Colon (tissue), 2 donors: Measurements from ENCODE around the gene LETM1.

Experiments used
- FAIRE-seq: peaks from 2 replicates; lab custom pipeline; 2012; peaks lifted over from hg19 to GRCh38; lab: Jason Lieb, UNC
- donor health status: control.
- donor health status: control.

The LETM1 gene

DNA sequence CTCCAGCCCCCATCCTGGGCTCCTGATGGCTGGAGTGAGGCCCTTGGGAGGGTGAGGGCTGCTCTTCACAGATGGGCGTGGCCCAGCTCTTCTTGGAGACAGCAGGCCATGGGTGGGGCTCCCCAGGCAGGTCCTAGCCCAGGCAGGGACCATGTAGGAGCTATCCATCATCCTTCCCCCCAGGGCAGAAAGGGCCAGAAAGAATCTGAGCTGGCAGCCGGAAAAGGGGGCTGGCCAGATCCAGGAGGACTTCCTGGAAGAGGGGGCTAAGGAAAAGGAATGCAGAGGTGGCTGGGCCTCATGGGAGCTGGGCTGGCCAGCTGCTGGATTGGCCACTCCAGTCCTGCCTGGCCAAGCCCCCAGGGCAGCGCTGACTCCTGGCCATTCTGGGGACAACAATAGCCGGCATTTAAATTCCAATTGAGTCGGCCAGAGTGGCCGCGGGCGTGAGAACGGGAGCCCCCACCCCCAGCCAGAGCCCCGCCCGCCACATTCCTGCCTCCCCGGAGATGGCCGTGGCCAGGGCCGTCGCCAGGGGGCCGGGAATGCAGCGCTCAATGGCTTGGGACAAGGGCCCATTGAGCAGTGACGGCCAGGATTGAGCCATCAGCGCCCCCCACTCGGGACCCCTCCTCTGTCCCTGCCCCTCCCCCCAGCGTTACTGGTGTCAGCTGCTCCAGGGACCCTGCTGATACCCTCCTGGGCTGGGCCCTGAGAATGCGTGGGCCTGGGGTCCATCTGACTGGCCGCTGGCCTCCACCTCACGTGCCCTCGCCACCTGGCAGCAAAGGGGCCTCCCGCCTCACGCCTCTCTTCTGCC, 77.9 kb downstream of the LETM1 start:
- FAIRE-seq: no peak

DNA sequence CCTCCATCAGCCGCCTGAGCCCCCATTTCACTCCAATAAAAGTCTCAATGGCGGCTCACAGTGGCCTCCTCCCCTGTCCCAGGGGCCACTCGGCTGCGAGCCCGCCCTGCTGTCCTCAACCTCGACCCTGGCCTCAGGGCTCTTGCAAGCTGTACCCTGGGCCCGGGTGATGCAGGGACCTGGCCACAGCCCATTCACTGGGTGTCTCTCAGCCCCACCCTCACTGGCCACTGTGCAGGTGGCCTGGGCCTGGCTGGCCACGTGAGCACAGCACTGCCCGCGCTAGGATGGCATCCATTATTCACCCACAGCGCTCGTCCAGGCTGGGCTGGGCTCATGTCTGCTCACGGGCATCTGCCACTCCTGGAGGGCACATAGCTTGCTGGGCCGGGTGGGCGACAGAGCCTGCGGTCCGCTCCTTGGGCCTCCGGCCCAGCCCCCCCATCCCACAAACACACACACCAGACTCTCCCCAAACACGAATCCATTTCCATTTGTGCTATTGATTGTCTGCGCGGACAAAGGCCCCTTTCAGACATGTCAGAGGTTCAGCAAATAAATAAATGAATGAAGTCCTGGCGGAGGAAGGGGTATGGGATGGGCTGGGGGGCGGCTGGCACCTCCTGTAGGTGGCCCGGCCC, 79.3 kb downstream of the LETM1 start:
- FAIRE-seq: no peak

DNA sequence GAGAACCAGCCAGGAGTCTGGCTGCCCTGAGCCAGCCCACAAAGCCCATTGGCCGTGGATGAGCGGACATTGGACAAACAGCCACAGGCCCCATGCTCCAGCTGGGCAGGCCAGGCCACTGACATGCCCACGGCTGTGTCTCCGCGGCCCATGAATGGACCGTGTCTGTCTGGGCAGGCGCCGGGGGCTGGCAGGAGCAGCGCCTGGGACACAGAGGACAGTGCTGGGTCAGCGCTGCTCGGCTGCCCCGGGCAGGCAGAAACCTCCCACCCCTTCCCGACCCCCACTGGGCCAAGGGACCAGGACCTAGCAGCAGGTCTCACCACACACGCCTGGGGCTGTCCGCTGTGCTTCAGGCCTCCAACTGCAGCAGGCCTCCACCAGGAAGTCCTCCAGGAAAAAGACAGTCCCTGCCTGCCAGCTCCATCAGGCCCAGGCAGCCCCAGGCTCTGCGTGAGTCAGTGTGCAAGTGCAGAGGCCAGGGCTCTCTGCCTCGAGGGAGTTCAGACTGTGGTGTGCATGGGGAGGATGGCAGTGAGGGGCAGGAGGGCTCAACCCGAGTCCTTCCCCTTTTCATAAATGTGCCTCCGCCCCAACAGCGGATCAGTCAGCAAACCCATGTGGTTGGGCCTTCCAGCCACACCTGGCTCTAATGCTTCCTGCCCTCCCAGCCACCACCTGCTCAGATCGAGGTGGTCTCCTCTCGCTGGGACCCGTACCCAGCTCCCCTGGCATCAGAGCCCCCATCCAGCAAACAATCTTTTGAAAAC, 80.0 kb downstream of the LETM1 start:
- FAIRE-seq: no peak

DNA sequence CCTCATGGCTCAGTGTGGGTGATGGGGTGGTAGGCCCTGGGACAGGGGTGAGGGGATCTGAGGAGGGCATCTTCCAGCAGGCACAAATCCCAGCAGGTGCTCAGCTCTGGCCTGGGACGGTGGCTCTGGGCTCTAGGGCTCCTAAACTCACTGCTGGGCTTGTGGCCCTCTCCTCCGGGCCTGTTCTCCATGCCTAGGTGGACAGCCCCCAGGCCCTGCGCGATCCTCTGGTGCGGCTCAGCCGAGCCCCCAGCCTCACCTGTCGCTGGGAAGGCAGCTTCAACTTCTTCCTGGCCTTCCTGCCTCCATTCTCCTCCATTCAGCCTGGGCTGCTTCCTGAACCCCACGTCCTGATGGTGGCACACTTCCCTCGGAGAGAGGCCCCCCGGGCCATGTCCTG, 82.2 kb downstream of the LETM1 start:
- no peak for FAIRE-seq

DNA sequence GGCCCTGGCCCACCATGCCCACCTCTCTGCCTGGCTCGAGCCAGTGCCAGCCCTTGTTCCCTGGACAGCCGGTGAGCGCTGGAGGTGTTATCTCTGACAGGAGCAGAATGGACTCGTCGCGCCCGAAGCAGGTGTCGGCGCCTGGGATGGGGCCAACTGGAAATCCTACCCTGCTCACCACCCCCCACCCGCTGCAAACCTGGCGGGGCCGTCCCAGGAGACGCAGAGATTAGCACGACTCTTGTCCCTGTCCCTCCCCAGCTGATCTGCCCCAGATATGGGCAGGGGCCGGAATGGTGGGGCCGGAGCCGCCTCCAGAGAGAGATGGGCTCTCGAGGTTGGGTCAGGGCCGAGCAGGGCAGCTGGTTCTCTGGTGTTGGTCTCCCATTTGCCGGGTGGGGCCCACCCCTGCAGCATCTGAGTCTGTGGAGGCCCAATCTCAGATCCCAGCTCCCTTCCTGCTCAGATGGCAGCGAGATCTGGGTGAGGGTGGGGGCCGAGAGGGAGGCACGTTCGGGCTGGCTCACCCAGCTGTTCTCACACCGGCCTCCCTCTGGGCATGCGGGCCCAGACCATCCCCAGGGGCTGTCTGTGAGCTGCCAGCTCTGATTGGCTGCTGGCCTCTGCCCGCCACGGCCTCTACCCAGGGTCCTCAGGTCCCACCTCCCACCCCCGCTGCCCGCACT, 83.0 kb downstream of the LETM1 start:
- FAIRE-seq: no peak

DNA sequence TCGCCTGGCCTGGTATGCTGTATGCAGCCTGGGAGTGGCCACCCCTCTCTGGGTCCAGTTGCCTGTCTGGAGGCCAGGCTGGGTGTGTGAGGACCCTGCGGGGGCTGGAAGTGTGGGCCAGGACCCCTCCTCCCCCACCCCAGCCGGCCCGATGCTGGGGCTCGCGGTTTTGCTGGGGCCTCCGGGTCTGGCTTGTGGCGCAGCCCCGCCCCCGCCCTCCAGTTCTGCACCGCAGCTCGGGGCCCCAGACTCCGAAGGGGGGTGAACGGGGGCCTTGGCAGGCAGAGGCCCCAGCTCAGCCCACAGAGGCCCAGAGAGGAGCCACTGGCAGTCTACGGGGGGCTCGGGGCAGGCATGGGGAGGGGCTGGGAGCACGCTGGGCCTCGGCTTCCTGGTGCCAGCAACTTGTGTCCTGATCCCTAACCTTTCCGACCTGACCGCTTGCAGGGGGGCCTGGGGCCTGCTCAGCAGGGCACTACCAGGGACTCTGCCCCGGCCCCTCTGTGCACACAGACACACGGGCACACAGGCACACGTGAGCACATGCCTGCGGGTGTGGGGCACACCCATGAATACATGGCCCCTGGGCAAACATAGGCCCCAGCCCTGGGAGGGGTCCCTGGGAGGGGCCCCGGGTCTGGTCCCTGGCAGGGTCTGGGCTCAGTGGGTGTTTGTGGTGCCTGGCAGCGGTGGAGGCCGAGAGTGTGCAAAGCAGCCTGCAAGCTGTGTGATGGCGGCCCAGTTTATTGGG, 84.2 kb downstream of the LETM1 start:
- FAIRE-seq: no peak

DNA sequence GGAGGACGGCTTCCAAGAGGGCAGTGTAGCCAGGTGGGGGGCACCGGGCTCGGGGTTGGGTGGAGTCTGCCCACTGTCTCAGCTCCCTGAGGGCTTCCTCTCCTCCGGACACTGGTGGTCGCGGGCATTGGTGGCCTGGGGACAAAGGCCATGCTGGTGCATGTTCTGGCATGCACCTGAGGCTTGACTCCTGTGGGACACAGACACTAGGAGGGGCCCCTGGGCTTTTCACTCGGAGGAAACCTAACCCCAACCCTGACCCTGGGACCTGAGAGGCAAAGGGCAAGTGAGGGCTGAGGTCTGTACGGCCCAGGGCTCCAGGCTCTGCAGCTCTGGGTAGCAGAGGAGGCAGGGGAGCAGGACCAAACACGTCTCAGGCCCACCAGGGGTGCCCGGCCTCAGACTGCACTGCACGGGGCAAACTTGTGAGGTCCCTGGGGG, 85.1 kb downstream of the LETM1 start:
- no peak for FAIRE-seq

DNA sequence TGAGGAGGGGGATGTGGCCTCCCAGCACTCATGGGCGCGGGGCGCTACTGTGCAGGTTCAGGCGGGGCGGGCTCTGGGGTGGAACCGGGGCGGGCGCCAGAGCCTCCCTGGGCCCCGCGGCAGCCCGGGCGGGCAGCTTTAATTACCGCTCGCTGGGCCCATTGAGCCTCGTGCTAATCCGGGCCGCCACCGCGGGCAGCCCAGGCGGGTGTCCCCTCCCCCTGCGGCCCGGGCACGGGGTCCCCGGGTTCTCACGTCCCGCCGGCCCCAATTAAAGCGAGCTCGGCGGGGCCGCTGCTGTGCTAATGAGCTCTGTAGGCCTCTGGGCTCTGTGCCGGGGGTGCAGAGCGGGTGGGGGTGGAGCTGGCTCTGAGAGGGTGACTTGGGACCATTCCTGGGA, 85.7 kb downstream of the LETM1 start:
- no peak for FAIRE-seq

DNA sequence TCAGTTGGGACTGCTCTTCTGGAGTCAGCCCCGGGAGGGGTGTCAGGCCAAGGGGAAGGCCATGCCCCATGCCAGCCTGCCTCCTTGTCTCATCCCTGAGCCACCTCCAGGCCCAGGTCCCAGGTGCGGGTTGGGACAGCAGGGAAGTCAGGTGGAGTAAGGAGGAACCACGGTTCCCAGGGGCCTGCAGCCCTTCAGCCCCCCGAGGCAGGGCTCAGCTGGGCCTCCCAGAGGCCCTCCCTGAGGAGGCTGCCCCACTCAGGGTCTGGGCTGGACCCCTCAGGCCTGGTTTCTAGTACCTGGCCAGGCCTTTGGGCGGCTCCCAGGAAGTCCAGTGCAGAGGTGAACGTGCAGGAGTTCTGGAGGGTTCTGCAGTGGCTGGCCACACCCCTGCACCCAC, 86.3 kb downstream of the LETM1 start:
- no peak for FAIRE-seq

DNA sequence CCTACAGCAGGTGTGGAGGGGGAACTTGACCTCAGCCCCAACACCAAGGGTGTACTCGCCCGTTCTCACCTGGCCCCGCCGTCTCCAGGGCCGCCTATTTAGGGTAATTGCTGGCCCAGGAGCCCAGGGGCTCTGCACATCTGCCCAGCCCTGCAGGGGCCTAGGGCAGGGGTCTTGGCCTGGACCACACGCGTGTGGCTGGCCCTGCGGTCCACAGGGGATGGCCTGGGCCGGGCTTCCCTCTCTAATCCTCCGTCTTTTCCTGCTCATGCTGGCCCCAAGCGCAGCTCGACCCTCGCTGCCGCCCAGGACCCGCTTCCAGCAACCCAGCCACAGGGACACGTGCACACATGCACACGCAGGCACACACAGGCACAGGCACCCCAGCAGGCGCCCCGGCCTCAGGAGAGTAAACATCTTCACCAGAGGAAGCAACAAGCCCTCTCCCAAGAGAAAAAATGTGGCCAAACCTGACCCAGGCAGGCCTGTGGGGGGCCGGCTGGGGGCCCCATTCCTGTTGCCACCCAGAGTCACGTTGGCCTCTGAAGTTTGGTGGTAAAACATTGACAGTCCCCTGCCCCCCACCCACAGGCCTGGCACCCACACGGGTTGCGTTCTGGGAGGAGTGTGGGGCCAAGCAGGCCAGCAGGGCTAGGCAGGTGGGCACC, 87.5 kb downstream of the LETM1 start:
- FAIRE-seq: no peak

DNA sequence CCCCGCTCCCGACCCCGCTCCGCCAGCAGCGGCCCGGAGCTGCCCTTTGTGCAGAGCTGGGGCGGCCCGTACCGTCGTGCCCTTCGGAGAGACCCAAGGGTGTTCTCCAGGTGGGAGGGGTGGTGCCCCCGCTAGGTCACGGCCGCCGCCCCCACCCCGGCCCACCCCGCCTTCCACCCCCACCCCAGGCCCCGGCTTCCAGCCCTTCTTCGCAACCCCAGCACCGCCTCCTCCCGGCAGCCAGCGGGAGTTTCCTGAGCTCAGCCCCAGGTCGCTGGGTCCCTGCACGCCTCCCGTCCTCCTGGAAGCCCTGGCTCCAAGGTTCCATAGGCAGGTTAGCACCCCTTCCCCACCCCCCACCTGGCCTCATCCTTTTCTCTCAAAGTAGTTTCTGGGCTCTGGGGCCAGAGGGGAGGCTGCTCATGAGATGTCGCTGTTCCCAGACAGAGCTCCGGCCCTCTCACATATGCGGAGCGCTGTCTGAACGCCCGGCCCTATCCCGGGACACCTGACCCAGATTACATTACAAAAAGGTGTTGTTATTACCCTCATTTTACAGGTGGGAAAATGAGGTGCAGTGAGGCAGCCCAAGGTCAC, 88.1 kb downstream of the LETM1 start:
- FAIRE-seq: no peak

DNA sequence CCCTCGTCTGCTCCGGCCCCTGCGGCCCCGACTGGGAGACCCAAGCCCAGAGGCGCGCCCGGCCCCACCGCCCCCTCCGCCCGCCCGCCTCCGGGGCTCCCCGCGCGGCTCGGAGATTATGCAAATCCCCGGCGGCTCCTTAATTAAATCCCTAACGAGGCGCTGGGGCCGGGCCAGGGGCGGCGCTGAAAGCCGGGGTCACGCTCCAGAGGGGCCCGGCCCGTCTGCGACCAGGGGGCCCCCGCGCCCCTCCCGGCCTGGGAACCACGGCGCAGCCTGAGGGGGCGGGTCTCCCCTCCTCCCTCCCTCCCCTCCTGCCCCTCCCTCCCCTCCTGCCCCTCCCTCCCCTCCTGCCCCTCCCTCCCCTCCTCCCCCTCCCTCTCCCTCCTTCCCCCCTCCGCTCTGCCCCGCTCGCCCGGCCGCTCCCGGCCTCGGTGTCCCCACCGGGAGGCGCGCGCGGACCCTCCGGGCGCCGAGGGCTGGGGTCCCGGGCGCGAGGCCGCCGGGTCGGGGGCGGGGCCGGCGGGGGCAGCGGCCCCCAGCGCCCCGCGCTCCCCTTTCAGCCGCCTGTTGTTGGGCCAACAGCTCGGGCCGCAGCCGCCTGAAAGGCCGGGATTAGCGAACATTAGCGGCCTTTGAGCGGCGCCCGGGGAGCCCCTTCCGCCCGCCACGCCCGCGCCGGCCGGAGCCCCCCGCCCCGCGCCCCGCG, 88.7 kb downstream of the LETM1 start:
- no peak for FAIRE-seq

DNA sequence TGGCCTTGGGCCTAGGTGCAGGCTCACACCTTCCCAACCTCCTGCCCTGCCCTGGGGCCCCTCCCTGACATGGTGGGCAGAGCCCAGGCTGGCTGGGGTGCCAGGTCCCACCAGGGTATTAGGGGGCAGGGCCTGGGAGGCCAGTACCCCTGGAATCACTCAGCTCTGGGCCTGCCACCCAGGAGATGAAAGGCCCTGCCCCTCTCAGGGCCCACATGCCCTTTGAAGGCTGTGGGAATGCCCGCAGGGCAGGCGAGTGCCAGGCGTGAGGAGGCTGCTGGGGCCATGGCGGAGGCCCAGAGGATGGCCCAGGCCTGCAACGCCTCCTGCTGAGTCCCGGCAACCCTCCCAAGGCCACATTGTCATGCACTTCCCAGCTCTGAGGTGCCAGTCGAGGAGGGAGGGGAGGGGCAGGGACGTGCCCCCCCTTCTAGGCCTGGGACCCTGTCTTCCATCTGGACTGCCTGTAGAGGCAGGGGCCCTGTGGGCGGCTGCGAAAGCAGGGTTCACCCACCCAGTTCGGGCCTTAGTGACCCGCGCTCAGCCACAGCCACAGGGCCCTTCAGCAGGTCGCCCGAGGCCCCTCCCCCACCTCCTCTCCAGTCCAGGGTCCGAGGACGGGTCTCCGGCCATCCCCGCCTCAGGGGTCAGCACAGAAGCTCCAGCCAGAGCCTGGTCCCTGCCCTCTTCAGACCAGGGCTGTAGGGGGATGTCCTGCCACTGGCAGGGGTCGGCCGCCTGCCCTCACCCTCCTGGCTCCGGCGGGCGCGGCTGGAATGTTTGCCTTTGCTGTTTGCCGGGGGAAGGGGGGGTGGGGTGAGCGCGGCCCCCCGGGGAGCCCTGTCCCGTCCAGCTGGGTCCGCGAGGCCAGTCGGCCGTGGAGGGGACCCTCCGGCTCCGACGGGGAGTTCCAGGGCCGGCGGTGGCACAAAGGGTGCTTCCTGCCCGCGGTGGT, 89.6 kb downstream of the LETM1 start:
- no peak for FAIRE-seq

DNA sequence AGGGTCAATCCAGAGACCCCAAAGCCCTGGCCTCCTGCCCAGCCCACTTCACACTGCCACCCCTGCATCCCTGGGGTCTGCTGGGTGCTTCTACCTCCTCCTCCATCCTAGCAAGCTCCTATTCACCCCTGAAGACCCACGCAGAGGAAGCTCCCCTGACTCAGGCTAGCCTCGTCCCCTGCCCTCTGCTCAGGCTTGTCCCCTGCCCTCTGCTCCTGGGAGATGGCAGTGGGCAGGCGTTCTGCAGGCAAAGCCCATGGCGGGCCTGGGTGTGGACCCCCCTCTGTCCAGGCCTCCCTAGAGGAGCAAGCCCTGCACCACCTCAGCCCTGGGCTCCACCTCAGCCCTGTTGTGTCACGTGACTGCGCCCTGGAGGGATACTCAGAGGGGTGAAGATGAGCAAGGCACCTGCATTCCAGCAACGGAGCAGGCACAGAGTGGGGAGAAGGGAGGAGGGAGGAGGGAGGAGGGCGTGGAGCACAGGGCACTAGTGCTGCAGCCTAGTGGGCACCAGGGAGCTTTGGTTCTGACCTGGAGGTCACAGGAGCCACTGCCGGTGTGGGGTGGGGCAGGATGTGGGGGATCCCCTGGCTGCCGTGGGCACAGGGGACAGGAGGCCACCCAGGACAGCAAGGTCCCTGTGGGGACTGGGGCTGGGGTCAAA, 90.4 kb downstream of the LETM1 start:
- FAIRE-seq: no peak

DNA sequence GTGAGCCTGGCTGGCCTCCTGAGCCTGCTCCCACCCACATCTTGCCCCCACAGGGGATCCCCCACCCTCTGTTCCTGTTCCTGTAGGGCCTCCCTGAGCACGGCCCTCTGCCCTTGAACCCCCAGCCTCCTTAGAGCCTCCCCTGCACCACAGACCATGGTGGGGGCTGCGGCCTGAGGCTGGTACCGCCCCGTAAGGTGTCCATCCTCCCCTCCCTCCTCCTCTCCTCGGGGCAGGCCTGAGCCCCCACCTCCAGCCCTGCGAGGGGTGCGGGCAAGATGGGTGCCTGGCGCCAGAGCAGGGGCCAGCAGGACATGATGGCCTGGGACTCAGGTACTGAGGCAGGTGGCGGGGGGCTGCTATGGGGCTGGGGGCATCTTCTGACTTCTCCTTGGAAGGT, 91.3 kb downstream of the LETM1 start:
- FAIRE-seq: no peak

DNA sequence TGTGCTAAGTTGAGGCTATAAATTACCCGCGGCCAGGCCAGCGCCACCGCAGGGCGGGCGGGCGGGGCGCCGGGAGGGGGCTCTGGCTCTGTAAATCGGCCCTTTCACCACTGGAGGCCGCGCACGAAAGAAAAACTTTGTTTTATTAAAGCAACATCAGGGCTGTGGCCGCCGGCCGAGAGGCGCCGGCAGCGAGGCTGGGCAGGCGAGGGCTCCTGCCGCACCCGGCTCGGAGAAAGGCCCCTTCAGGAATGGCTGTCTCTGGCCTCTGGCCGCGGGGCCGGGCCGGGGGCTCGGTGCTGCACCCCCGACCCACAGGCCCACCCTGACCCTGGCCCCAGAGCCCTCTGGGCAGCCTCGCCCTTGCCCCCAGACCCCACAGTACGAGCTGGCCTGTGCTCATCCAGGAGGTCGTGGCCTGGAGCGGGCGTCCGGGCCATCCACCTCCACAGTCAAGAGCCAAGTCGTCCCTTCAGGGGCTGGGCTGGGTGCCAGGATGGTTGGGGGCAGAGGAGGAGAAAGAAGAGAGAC, 92.3 kb downstream of the LETM1 start:
- FAIRE-seq: no peak

DNA sequence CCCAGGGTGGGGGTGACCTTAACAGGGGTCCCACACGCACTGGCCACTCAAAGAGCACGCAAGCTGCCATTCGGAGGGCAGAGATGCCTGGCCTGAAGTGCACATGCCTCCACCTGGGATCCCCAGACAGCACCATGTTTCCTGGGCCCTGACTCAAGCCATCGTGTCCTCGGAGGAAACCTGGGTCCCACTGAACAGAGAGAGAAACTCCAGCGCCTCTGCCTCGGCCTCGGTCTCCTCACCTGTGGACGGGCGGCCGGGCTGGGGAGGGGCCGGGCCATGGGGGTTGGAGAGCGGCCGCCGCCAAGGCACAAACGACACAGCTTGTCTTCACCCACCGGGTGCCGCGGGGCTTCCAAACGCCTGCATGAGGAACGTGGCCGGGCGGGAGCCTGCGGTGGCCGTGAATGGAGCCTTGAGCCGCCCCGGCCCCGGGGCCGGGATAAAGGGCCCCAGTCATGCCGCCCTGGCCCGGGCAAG, 92.8 kb downstream of the LETM1 start:
- no peak for FAIRE-seq
